A549 treated with CORT108297 at 1 μM for 4 hours (cell line): ENCODE data around the gene SCLT1. TPM values are rescaled to one million over a fixed set of nuclear protein-coding genes. Genes with fewer than 3 reads are reported as not detected.

Experiments used
- total RNA-seq: library from RNA; stranded (reverse); fragments of 200-300 nt; extraction: Qiagen RNA extraction; gene quantifications from 5 replicates; pipeline ENCODE4 v1.2.3, GENCODE V29; 2022

Gene SCLT1
- 5.5 to 6.9 TPM (median 6.2 TPM) in 5 replicates for total RNA-seq

DNA sequence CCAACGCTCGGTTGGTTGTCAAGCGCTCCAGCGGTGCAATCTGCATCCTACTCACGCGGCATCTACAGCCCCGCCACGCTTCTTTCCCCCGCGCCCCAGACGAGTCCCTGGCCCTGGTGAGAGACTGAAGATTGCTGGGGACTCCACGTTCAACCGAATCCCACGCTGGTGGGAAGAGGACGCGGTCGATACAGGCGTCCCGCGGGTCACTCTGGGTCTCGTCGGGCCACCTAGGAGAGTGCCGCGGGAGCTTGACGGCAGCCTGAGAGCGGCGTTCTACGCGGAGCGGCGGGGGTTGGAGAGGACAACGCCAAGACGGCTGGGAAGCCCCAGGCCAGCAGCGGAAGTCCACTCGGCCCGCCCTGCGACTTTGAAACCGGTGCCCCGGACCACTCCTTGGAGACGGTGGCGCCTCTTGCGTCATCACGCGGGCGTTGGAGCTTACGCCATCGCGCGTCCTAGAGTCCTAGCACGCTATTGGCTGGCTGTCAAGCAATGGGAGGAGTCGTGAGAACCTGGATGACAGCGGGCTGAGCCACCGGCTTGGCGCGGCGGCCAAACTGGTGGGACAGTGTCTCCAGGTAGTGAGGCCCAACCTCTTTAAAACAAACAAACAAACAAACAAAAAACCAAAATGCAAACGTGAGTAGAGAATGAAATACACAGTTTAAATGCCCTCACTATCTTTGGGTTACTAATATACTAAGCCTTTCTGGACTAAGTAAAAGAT is at the start of gene SCLT1:
TSS of gene SCLT1 (minus strand) at position 349 of the 730 bp plus-strand sequence. CDS start 436 bp downstream, outside the sequence.

DNA sequence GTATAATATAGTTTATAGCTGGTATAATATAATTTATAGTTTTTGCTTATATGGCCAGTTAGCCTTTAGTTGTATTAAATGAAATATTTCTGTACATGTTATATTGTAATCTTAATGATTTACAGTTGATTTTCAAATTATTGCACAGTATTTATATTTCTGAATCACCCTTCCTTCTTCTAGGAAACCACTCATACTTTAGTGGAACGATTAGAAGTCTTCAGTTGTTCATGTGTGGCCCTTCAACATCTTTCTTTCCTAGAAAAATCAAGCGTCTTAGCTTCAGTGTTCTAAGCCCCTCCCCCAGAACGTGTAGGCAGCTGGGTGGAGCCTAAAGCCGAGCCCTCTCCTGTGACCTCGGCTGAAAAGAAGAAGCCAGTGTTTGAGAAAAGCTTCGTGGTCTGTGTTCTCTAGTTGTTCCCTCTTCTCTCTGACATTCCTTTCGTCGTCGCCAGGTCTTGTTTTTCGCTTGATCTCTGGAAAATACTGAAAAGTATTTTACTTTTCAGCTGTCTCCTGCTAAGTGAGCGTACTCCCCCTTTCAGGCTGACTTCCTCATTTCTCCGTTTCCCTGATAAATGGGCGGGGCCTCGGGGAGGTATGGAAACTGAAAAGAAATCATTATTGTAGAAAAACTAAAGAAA is 2.6 kb upstream of the SCLT1 start, which contains the start of gene C4orf33:
TSS of gene C4orf33 (plus strand) at position 342 of the 644 bp plus-strand sequence. CDS start 6,459 bp downstream, outside the sequence.

Other genes starting within 250 kb of the SCLT1 start
- gene C4orf33, start 2.6 kb upstream of the SCLT1 start, total RNA-seq: 3.4 to 7.2 TPM (median 4.1 TPM) in 5 replicates